Neural cell (in vitro differentiated cells): ENCODE results near the gene NDUFAF2.

Source experiments
- EP300 ChIP-seq: fragments of 450-650 bp; conservative IDR thresholded peaks from 2 replicates; pipeline ENCODE4 v1.6.1; 2014; ENCODE audit warnings: antibody characterized with exemption, mild to moderate bottlenecking, moderate library complexity; ENCODE audit not compliant: poor library complexity, severe bottlenecking
- EZH2 ChIP-seq: fragments of 200-600, 300-800 bp; shearing (Covaris generic), sonication (generic); IDR thresholded peaks from 2 replicates; pipeline ENCODE4 v1.6.1; 2014; ENCODE audit warnings: antibody characterized with exemption, low read length, borderline replicate concordance, mild to moderate bottlenecking; ENCODE audit not compliant: insufficient read depth, poor library complexity, severe bottlenecking
- POLR2AphosphoS5 ChIP-seq: IDR thresholded peaks from 2 replicates; pipeline ENCODE4 v1.6.1; 2012
- RAD21 ChIP-seq: fragments of 450-650 bp; conservative IDR thresholded peaks from 2 replicates; pipeline ENCODE4 v1.6.1; 2014; ENCODE audit warnings: antibody characterized with exemption, mild to moderate bottlenecking, moderate library complexity
- TF ChIP-seq, protein P1 (sequence below): fragments of 450-650 bp; IDR thresholded peaks from 2 replicates; pipeline ENCODE4 v1.5.1; 2014; ENCODE audit warnings: antibody characterized with exemption, mild to moderate bottlenecking, moderate library complexity; ENCODE audit not compliant: poor library complexity, severe bottlenecking

DNA sequence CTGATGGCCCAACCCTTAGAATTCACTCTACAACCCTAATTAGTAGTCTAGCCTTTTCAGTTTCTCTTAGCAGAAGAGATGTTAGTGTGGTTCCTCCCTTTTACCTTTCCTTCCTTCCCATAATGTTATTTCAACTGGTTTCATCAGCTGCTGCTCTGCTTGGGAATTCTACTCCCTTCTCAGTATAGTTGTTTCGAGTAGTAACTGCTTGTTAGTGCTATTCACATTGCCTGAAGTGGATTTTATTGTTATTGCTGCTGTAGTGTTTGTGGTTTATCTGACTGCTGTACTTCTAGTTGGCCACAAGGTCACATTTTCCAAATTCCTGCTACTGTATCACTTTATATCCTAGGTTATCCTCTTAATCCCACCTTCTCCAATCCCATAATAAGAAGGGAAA lies 187.6 kb downstream of the NDUFAF2 start:
- no peak for TF ChIP-seq EP300
- TF ChIP-seq, protein P1, sequence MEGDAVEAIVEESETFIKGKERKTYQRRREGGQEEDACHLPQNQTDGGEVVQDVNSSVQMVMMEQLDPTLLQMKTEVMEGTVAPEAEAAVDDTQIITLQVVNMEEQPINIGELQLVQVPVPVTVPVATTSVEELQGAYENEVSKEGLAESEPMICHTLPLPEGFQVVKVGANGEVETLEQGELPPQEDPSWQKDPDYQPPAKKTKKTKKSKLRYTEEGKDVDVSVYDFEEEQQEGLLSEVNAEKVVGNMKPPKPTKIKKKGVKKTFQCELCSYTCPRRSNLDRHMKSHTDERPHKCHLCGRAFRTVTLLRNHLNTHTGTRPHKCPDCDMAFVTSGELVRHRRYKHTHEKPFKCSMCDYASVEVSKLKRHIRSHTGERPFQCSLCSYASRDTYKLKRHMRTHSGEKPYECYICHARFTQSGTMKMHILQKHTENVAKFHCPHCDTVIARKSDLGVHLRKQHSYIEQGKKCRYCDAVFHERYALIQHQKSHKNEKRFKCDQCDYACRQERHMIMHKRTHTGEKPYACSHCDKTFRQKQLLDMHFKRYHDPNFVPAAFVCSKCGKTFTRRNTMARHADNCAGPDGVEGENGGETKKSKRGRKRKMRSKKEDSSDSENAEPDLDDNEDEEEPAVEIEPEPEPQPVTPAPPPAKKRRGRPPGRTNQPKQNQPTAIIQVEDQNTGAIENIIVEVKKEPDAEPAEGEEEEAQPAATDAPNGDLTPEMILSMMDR: no peak
- TF ChIP-seq POLR2AphosphoS5: no peak
- no peak for TF ChIP-seq EZH2
- no peak for TF ChIP-seq RAD21
